GM13976 (cell line): Measurements from ENCODE around the gene MTCL3.
A peak's percentile ranks its signal among the peaks of the same experiment; 100 is the strongest.

Experiments used
- DNase-seq: peaks from one replicate; pipeline ENCODE4 v3.0.0; 2012; ENCODE audit warnings: low spot score
- in situ Hi-C: fragments of 300-500 bp; cut with MboI; formaldehyde crosslinking; loops from one replicate; pipeline ENCODE4 v1.12.0; 2022; ENCODE audit warnings: low sequenced_read_pairs, mixed read lengths, inconsistent platforms; ENCODE audit not compliant: unreplicated experiment
- TF ChIP-seq, protein P1 (sequence below): IDR thresholded peaks from 2 replicates; pipeline ENCODE4 v1.5.1; 2012; ENCODE audit warnings: borderline replicate concordance, mild to moderate bottlenecking; ENCODE audit not compliant: insufficient read depth; ENCODE audit errors: extremely low read depth, missing control alignments, control extremely low read depth

MTCL3 gene

DNA sequence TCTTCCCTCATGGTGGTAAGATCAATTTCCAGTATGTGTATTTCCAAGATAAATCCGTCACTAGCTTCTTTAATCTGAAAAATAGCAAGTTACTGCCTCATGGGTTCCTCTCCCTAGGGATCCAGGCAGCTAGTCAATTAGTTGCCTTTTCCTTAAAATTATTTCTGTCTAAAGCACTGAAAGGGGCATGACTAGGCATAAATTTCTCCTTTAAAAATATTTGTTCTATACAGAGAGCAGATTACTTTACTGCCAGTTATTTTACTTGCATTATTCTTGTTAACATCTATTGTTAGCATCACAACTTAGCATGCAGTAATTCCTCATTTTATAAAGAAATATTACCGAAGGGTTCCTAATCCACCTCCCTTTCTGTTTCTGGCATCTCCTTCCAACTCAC is 1.4 kb downstream of the MTCL3 start:
- TF ChIP-seq, protein P1, sequence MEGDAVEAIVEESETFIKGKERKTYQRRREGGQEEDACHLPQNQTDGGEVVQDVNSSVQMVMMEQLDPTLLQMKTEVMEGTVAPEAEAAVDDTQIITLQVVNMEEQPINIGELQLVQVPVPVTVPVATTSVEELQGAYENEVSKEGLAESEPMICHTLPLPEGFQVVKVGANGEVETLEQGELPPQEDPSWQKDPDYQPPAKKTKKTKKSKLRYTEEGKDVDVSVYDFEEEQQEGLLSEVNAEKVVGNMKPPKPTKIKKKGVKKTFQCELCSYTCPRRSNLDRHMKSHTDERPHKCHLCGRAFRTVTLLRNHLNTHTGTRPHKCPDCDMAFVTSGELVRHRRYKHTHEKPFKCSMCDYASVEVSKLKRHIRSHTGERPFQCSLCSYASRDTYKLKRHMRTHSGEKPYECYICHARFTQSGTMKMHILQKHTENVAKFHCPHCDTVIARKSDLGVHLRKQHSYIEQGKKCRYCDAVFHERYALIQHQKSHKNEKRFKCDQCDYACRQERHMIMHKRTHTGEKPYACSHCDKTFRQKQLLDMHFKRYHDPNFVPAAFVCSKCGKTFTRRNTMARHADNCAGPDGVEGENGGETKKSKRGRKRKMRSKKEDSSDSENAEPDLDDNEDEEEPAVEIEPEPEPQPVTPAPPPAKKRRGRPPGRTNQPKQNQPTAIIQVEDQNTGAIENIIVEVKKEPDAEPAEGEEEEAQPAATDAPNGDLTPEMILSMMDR: no peak
- in situ Hi-C loops: no loop called here
- no peak for DNase-seq

DNA sequence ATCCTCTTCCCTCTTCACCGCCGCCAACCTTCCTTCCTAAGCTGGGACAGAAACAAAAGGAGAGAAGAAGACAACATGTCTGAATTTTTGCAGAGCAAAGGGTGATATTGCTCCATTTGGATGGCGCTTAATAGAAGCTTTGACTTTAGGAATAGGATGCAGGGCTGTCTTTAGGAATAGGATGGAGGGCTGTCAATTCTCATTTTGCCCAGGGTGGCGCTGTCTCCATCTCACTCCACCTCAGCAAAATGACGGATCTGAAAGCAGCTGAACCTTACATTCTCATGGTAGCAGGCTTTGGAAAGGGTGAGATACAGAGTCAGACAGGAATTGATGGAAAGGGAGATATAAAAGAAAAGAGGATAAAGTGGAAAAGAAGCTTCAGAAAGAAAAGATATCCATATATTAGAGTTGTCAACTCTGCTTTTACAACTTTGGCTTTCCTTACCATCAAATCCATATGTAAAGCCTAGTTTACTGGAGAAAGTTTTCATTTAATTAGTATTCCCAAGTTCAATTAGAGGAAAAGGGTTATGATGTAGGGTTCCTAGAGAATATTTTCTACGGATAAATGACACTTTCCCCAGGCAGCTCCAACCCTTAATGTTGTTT is 2.4 kb downstream of the MTCL3 start:
- TF ChIP-seq, protein P1: peak; percentile 56
- peak; percentile 74 for DNase-seq
- in situ Hi-C loops: no loop called here

DNA sequence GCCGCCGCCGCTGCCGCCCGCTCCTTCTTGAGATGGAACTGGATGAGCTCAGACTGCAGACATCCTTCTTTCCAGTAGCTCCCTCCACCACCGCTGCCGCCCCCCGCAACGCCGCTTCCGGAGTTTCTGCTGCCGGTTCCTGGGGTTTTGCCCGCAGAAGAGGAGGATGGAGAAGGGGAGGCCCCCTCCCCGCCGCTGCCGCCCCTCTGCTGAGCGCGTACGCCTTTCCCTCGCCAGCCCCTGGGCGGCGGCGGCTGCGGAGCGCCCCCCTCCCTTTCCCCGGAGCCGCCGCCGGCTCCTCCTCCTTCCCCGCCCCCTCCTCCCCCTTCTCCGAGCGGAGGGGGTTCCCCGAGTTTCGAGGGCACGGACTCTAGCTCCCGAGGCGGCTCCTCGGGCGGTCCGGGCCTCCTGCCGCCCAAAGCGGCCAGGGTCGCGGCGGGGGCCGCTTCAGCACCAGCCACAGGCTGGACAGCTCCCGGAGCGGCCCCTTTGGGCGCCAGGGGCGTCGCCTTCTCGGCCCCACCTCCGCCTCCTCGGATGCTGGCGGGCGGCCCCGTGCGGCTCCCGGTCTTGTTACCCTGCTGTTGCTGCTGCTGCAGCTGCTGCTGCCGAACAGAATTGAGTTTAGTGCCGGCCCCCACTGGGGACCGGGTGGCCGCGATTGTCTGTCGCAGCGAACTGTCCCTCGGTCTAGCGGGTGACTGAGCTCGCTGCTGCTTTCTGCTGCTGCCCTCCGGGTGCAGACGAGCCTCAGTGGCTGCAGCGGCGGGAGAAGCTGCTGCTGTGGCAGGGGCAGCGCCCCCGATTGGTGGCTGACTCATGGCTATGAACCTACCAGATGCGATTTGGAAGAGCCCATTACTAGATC is 3.1 kb downstream of the MTCL3 start:
- TF ChIP-seq, protein P1: peak; percentile 16
- in situ Hi-C loops: no loop called here
- DNase-seq: peak; percentile 84

DNA sequence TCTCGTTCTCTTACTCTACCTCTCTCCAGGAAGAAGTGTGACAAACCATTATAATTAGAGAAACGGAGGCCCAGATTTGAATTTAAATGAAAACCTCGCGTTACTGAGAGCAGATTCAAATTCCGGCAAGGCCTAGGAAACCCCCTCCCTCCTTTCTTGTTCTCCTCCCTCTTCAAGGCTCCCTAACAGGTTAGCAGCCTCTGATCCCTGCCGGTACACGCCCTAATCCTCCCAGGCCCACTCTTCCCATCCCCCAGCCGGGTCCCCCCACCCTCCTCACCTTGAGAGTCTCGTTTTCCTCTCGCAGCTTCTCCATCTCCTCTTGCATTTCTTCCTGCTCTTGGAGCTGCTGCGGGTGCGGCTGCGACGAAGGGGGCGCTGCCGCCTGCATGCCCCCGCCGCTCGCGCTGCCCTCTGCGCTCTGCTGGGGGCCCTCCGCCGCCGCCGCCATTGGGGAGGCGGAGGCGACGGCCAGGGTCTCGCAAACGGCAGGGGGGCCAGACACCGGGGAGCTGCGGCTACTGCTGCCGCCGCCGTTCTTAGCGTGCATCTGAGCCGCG is 3.8 kb downstream of the MTCL3 start:
- in situ Hi-C loops: no loop called here
- peak; percentile 39 for DNase-seq
- TF ChIP-seq, protein P1: no peak

DNA sequence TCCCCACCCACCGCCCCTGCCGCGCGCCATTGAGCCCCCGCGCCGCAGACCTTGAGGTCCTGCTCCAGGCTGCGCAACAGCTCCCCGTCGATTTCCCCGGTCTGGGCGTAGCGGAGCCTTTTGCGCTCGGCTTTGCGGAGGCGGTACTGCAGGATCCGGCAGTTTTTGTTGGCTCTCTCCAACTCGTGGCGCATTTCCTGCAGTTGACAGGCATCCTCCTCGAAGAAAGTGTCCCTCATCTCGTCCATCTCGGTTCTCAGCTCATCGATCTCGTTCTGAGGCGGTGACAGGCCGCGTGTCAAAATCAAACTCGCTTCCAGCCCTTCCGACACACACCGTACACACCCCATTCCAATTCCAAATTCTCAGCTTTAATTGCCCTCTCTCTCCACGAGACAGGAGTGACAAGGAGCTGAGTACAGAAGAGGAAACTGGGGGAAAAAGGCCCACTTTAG is 4.3 kb downstream of the MTCL3 start:
- TF ChIP-seq, protein P1: no peak
- DNase-seq: no peak
- in situ Hi-C loops: no loop called here

DNA sequence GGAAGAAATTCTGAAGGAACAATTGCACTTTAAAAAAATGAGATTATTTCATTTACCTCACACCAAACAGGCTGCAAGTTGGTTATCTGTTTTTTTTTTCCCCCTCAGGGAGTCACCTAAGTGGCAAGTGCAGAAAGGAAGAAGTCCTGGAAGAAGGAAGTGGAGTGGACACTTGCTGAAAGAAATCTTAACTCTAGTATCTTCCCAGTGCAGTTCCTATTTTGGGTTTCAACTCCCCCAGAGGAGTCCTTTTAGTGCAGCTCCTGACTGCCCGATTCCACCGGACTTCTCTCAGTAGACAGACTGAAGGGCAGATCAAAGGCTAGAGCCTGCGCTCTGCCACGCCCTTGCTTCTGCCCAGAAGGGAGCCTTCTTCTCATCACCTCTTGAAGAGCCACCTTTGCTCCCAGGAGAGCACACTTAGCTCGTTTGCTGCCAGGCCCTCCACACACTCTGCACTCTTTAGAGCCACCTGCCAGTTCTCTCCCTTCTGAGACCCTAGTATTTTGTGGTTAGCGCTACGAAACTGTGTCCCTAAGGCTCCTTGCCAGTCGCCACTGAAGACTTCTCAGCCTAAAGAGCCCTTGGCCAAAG is 4.9 kb downstream of the MTCL3 start:
- TF ChIP-seq, protein P1: no peak
- in situ Hi-C loops: no loop called here
- DNase-seq: peak; percentile 8
